HepG2 (cell line): ENCODE results near the gene KIF7. TPM values are rescaled to one million over a fixed set of nuclear protein-coding genes. Genes with fewer than 3 reads are reported as not detected.

ENCODE experiments used
- ATAC-seq: fragments of 200-7000 bp; cut with Tn5 transposase; 3 replicates; pipeline ENCODE4 v1.9.1; 2020; ENCODE audit warnings: mild to moderate bottlenecking, moderate library complexity
- BruUV-seq: library from RNA; stranded (reverse); fragments of 400-500 nt; replicated peaks from 2 replicates; lab custom pipeline; 2021; lab: Mats Ljungman, UMichigan
- CTCF ChIA-PET: fragments of 300-600 bp; formaldehyde crosslinking; extraction: SDS; loops from one replicate; lab custom pipeline; 2021; ENCODE audit warnings: low total read pairs, inconsistent platforms, low intra/inter-chr PET ratio; lab: Yijun Ruan, JAX
- POLR2A ChIA-PET: fragments of 350-600 bp; sonication (Branson Sonifier 250); formaldehyde crosslinking; loops from one replicate; lab custom pipeline; 2020; ENCODE audit warnings: antibody characterized with exemption, inconsistent platforms; lab: Yijun Ruan, JAX
- DNase-seq: peaks from one replicate; pipeline ENCODE4 v3.0.0-alpha.2; 2015; ENCODE audit warnings: low spot score
- FAIRE-seq: peaks from 3 replicates; lab custom pipeline; 2011; peaks lifted over from hg19 to GRCh38; lab: Jason Lieb, UNC
- H2AFZ ChIP-seq: one replicate; pipeline ENCODE4 v1.6.1; 2011; ENCODE audit warnings: low read length, inconsistent platforms
- H3K27ac ChIP-seq: fragments of 300-600 bp; 3 replicates; pipeline ENCODE4 v1.8.0; 2011; ENCODE audit warnings: mixed run types, mild to moderate bottlenecking, mixed read lengths, low read length, inconsistent platforms; ENCODE audit not compliant: insufficient read depth; ENCODE audit errors: extremely low read length
- H3K27me3 ChIP-seq, 2 experiments: fragments of 200-600 bp in 1 of 2; 2 replicates in 1 of 2; 3 replicates in 1 of 2; pipeline versions ENCODE4 v1.6.0 to v1.8.0; 2011; ENCODE audit warnings: low read length in 2 of 2, mild to moderate bottlenecking in 2 of 2, moderate library complexity in 2 of 2, inconsistent platforms in 1 of 2; ENCODE audit not compliant: insufficient read depth in 2 of 2, control insufficient read depth in 1 of 2
- H3K36me3 ChIP-seq, 2 experiments: fragments of 200-600 bp in 1 of 2; replicated peaks in 1 of 2; 2 replicates in 1 of 2; 3 replicates in 1 of 2; pipeline versions ENCODE4 v1.5.1 to v1.8.0; 2011; ENCODE audit warnings: low read length in 2 of 2, inconsistent platforms in 1 of 2; ENCODE audit not compliant: insufficient read depth in 2 of 2, control insufficient read depth in 1 of 2
- H3K4me1 ChIP-seq: 2 replicates; pipeline ENCODE4 v1.5.1; 2012; ENCODE audit warnings: low read length, inconsistent platforms; ENCODE audit not compliant: insufficient read depth
- H3K4me2 ChIP-seq: 2 replicates; pipeline ENCODE4 v1.6.0; 2011; ENCODE audit warnings: low read depth, low read length, inconsistent platforms
- H3K4me3 ChIP-seq, 3 experiments: fragments of 200-600 bp in 1 of 3; sonication (generic), shearing (Covaris generic) in 1 of 3; replicated peaks in 1 of 3; 2 replicates each; pipeline ENCODE4 v1.5.1; 2011 to 2016; ENCODE audit warnings: low read length in 3 of 3, inconsistent platforms in 2 of 3, low read depth in 2 of 3, mild to moderate bottlenecking in 2 of 3, control low read depth in 1 of 3, mixed read lengths in 1 of 3; ENCODE audit not compliant: insufficient read depth in 1 of 3
- H3K79me2 ChIP-seq: one replicate; pipeline ENCODE4 v1.6.1; 2011; ENCODE audit warnings: low read length, inconsistent platforms; ENCODE audit not compliant: insufficient read depth
- H3K9ac ChIP-seq: 2 replicates; pipeline ENCODE4 v1.6.0; 2011; ENCODE audit warnings: mild to moderate bottlenecking, low read depth, low read length, inconsistent platforms; ENCODE audit not compliant: insufficient read depth
- H3K9me3 ChIP-seq: 2 replicates; pipeline ENCODE4 v1.5.1; 2012; ENCODE audit warnings: mild to moderate bottlenecking, low read length
- H4K20me1 ChIP-seq: 2 replicates; pipeline ENCODE4 v1.6.0; 2011; ENCODE audit warnings: inconsistent platforms, mild to moderate bottlenecking, low read length, moderate library complexity; ENCODE audit not compliant: insufficient read depth
- HNF4A ChIP-seq: sonication (generic); formaldehyde crosslinking; IDR thresholded peaks from 2 replicates; pipeline ENCODE4 v1.4.0; 2020; ENCODE audit warnings: missing genetic modification reagents
- LCORL ChIP-seq, 2 experiments: fragments of 450-650 bp in 1 of 2; sonication (generic) in 1 of 2; formaldehyde crosslinking in 1 of 2; IDR thresholded peaks; 2 replicates each; pipeline versions ENCODE4 v1.5.0 to v1.6.1; 2017 to 2020; ENCODE audit warnings: antibody characterized with exemption in 1 of 2, missing genetic modification reagents in 1 of 2
- MAF1 ChIP-seq: sonication (generic); formaldehyde crosslinking; IDR thresholded peaks from 2 replicates; pipeline ENCODE4 v1.5.0; 2020; ENCODE audit warnings: missing genetic modification reagents, borderline replicate concordance
- MIER2 ChIP-seq: IDR thresholded peaks from 2 replicates; pipeline ENCODE4 v1.6.1; 2016; ENCODE audit warnings: missing biosample characterization, missing genetic modification reagents
- NCOA2 ChIP-seq: sonication (generic); formaldehyde crosslinking; IDR thresholded peaks from 2 replicates; pipeline ENCODE4 v1.8.0; 2022; ENCODE audit warnings: inconsistent platforms
- NONO ChIP-seq, 2 experiments: fragments of 450-650 bp in 1 of 2; sonication (generic) in 1 of 2; formaldehyde crosslinking in 1 of 2; IDR thresholded peaks in 1 of 2; conservative IDR thresholded peaks in 1 of 2; 2 replicates each; pipeline versions ENCODE4 v1.6.1 to v1.8.0; 2017 to 2022; ENCODE audit warnings: mild to moderate bottlenecking in 1 of 2, missing genetic modification reagents in 1 of 2, moderate library complexity in 1 of 2
- PAXIP1 ChIP-seq: sonication (generic); formaldehyde crosslinking; conservative IDR thresholded peaks from 2 replicates; pipeline ENCODE4 v1.4.0; 2020; ENCODE audit warnings: mild to moderate bottlenecking, missing genetic modification reagents, moderate library complexity
- PPARG ChIP-seq: conservative IDR thresholded peaks from 2 replicates; pipeline ENCODE4 v1.6.1; 2016; ENCODE audit warnings: missing biosample characterization, missing genetic modification reagents
- RAD21 ChIP-seq: fragments of 450-650 bp; formaldehyde crosslinking; IDR thresholded peaks from 2 replicates; pipeline ENCODE4 v1.5.0; 2020; ENCODE audit warnings: mild to moderate bottlenecking
- TCF7L2 ChIP-seq: IDR thresholded peaks from 2 replicates; pipeline ENCODE4 v1.6.1; 2011; ENCODE audit warnings: mild to moderate bottlenecking, low read depth, low read length, moderate library complexity
- TEAD3 ChIP-seq: optimal IDR thresholded peaks from 2 replicates; pipeline ENCODE3; 2016; ENCODE audit warnings: borderline replicate concordance
- YY1 ChIP-seq: IDR thresholded peaks from 2 replicates; pipeline ENCODE4 v1.6.1; 2011; ENCODE audit warnings: low read length, low read depth, moderate library complexity, mild to moderate bottlenecking; ENCODE audit not compliant: insufficient read depth, insufficient replicate concordance
- ZBTB7B ChIP-seq: sonication (generic); formaldehyde crosslinking; IDR thresholded peaks from 2 replicates; pipeline ENCODE4 v1.4.0; 2020; ENCODE audit warnings: missing genetic modification reagents
- ZKSCAN1 ChIP-seq: fragments of 150-350 bp; IDR thresholded peaks from 2 replicates; pipeline ENCODE4 v1.6.1; 2014; ENCODE audit warnings: low read length
- ZNF17 ChIP-seq: sonication (generic); formaldehyde crosslinking; IDR thresholded peaks from 2 replicates; pipeline ENCODE4 v1.5.0; 2020; ENCODE audit warnings: mild to moderate bottlenecking, missing genetic modification reagents
- WGBS: methylation state at CpG from one replicate; pipeline ENCODE4 v1.1.6; 2017; ENCODE audit warnings: low lambda C conversion rate; 5-methylcytosine and 5-hydroxymethylcytosine counted together
- in situ Hi-C: cut with HindIII; loops from 2 replicates; pipeline ENCODE4 v1.10.0; 2017; ENCODE audit warnings: low pct_unique_long_range_greater_than_20kb; ENCODE audit not compliant: extremely low pct_ligation_motif_present
- intact Hi-C: fragments of 100-400 bp; cut with micrococcal nuclease; formaldehyde crosslinking; loops from one replicate; pipeline ENCODE4 v1.10.0; 2022; ENCODE audit not compliant: unreplicated experiment
- polyA plus RNA-seq, 8 experiments: library from polyadenylated mRNA; depleted of rRNA in 3 of 8; stranded (reverse) in 7 of 8; unstranded in 1 of 8; fragments of >200 nt; fragmentation: Illumina TruSeq in 4 of 8; extraction: Trizol in 4 of 8; gene quantifications; 2 replicates each; pipeline versions ENCODE4 v1.2.1 to v1.2.3, GENCODE V29; 2011 to 2016; ENCODE audit warnings: low read depth in 4 of 8, missing spikeins in 1 of 8, mixed read lengths in 1 of 8; ENCODE audit not compliant: insufficient read depth in 1 of 8
- total RNA-seq, 5 experiments: library from RNA; depleted of rRNA; stranded (reverse); fragments of >200 nt; fragmentation: Illumina TruSeq; extraction: Trizol; gene quantifications; 2 replicates each; pipeline ENCODE4 v1.2.3, GENCODE V29; 2016; ENCODE audit warnings: low read depth in 1 of 5
- TF ChIP-seq, protein P1 (sequence below): sonication (generic); formaldehyde crosslinking; IDR thresholded peaks from 2 replicates; pipeline ENCODE4 v1.5.0; 2020; ENCODE audit warnings: missing genetic modification reagents
- TF ChIP-seq, protein P2 (sequence below): sonication (generic); formaldehyde crosslinking; IDR thresholded peaks from 2 replicates; pipeline ENCODE4 v1.4.0; 2020; ENCODE audit warnings: missing genetic modification reagents, borderline replicate concordance

Gene KIF7
- total and polyA plus RNA-seq, 2 of the 13 experiments (the other 11 are each of a cell fraction or from before 2014, with no cell fraction given): 1.5 to 6.2 TPM

DNA sequence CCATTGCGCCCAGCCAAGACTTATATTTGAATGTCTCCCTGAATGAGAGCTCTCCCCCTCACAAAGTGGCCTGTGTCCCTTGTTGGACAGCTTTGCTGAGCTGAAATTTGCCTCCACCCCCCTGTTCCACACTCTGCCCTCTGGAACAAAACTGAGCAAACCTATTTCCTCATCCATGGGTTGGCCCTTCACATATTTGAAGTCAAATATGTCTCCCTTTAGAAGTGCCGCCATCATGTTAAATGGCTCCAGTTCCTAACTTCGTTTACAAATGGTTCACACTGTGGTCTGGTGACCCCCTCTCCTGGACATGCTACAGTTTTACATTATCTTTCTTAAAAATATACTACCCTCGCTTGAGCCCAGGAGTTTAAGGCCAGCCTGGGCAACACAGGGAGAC, 19.3 kb upstream of the KIF7 start:
- Histone ChIP-seq H3K36me3 (no peaks in the 10 kb centered on the region), H4K20me1 (no peaks in the 10 kb centered on the region), H2AFZ (peak overlapping the region; percentile 27), H3K4me3 (no peak overlapping the region), H3K9me3 (no peaks in the 10 kb centered on the region), H3K79me2 (no peaks in the 10 kb centered on the region), H3K9ac (no peak overlapping the region), H3K4me1 (peaks cover 41% of the 10 kb centered on the region), H3K27me3 (no peaks in the 10 kb centered on the region), H3K4me2 (peak overlapping the region; percentile 62), H3K27ac (peak overlapping the region; percentile 65)
- ChIA-PET CTCF (interaction anchor here (2.5 kb wide), 1 partner anchor 27 kb away, joined by 28 read pairs; no protein-coding TSS in a partner anchor), POLR2A (interaction anchor here (0.9 to 1.2 kb wide), 2 partner anchors 8 to 10 kb away, joined by 3 to 4 read pairs; no protein-coding TSS in a partner anchor)
- no TSS peak for BruUV-seq
- WGBS: 12% methylated on average over 4 of the region's 4 CpGs
- intact Hi-C loops (loop anchor here (1.0 to 10.0 kb wide), 2 partner anchors 27 to 180 kb away; partner anchors contain the start of gene RHCG), in situ Hi-C loops (no loop called here)
- peak; percentile 89 for FAIRE-seq
- peak; percentile 84 for ATAC-seq
- DNase-seq: peak; percentile 93
- TF ChIP-seq YY1 (peak; percentile 73), HNF4A (CRISPR knock-in tag) (peak; percentile 41; the same call in 1 of the 2 replicates), ZNF17 (no peak), TCF7L2 (peak; percentile 28; the same call in 1 of the 2 replicates), MIER2 (peak; percentile 36; the same call in 1 of the 2 replicates), NONO (IDR thresholded peaks at IDR 0.05) (no peak), NONO (CRISPR knock-in tag; conservative IDR thresholded peaks at IDR 0.05) (peak; percentile 38; the same call in 1 of the 2 replicates), PAXIP1 (CRISPR knock-in tag) (peak; percentile 57; the same call in 1 of the 2 replicates), MAF1 (no peak), ZBTB7B (CRISPR knock-in tag) (0 out of 2 replicates have a peak, but pooled peaks have one; percentile 15), NCOA2 (CRISPR knock-in tag) (0 out of 2 replicates have a peak, but pooled peaks have one; percentile 14), ZKSCAN1 (no peak), PPARG (CRISPR knock-in tag) (0 out of 2 replicates have a peak, but pooled peaks have one; percentile 20), TEAD3 (peak; percentile 19), RAD21 (CRISPR knock-in tag) (peak; percentile 46; the same call in 1 of the 2 replicates), LCORL (IDR thresholded peaks at IDR 0.05) (no peak), LCORL (CRISPR knock-in tag; IDR thresholded peaks at IDR 0.05) (peak; percentile 69)
- TF ChIP-seq, protein P1, sequence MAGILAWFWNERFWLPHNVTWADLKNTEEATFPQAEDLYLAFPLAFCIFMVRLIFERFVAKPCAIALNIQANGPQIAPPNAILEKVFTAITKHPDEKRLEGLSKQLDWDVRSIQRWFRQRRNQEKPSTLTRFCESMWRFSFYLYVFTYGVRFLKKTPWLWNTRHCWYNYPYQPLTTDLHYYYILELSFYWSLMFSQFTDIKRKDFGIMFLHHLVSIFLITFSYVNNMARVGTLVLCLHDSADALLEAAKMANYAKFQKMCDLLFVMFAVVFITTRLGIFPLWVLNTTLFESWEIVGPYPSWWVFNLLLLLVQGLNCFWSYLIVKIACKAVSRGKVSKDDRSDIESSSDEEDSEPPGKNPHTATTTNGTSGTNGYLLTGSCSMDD: no peak
- TF ChIP-seq, protein P2, sequence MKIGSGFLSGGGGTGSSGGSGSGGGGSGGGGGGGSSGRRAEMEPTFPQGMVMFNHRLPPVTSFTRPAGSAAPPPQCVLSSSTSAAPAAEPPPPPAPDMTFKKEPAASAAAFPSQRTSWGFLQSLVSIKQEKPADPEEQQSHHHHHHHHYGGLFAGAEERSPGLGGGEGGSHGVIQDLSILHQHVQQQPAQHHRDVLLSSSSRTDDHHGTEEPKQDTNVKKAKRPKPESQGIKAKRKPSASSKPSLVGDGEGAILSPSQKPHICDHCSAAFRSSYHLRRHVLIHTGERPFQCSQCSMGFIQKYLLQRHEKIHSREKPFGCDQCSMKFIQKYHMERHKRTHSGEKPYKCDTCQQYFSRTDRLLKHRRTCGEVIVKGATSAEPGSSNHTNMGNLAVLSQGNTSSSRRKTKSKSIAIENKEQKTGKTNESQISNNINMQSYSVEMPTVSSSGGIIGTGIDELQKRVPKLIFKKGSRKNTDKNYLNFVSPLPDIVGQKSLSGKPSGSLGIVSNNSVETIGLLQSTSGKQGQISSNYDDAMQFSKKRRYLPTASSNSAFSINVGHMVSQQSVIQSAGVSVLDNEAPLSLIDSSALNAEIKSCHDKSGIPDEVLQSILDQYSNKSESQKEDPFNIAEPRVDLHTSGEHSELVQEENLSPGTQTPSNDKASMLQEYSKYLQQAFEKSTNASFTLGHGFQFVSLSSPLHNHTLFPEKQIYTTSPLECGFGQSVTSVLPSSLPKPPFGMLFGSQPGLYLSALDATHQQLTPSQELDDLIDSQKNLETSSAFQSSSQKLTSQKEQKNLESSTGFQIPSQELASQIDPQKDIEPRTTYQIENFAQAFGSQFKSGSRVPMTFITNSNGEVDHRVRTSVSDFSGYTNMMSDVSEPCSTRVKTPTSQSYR (CRISPR knock-in tag): peak; percentile 38; the same call in 1 of the 2 replicates
